Measurements from ENCODE around the gene PACSIN2. TPM values are rescaled to one million over a fixed set of nuclear protein-coding genes. Genes with fewer than 3 reads are reported as not detected.
A peak's percentile ranks its signal among the peaks of the same experiment; 100 is the strongest.

Gene PACSIN2
- total RNA-seq, 1 experiment from 2014 or later = 103 TPM

GRCh38 chr22:42947211-42947990 is 67.5 kb downstream of the PACSIN2 start:
- no peaks in the 10 kb centered on the region for H3K9me3 ChIP-seq (ENCODE audit: insufficient read depth, low read depth)
- intact Hi-C loops (cut with micrococcal nuclease; ENCODE audit: unreplicated experiment) = loop anchor here (1.0 to 5.0 kb wide), 3 partner anchors 23 to 65 kb away; no protein-coding TSS in a partner anchor
- no peaks in the 10 kb centered on the region for H3K27me3 ChIP-seq (ENCODE audit: insufficient read depth, low read depth)
- peaks cover 59% of the 10 kb centered on the region for H3K4me1 ChIP-seq (replicated peaks; ENCODE audit: insufficient read depth)
- H3K79me2 ChIP-seq (ENCODE audit: low read depth) = peaks cover 89% of the 10 kb centered on the region
- peak overlapping the region; percentile 91 for H3K27ac ChIP-seq
- TF ChIP-seq EZH2 (IDR thresholded peaks at IDR 0.05; ENCODE audit: low read depth) (no peak), CTCF (conservative IDR thresholded peaks at IDR 0.05) (no peak)
- H3K9me2 ChIP-seq (ENCODE audit: insufficient read depth) = no peaks in the 10 kb centered on the region
- peaks cover 61% of the 10 kb centered on the region for H3F3A ChIP-seq (ENCODE audit: insufficient read depth, low read depth)
- peaks cover 24% of the 10 kb centered on the region for H3K36me3 ChIP-seq (ENCODE audit: low read depth)
- no peak overlapping the region for H2AFZ ChIP-seq
- CTCF ChIA-PET = interaction anchor here (0.5 to 1.7 kb wide), 7 partner anchors 9 to 110 kb away, joined by 3 to 10 read pairs (median 4); no protein-coding TSS in a partner anchor
- DNase-seq = peak; percentile 87 to 94
- POLR2A ChIA-PET (ENCODE audit: unreplicated experiment) = interaction anchor here (0.5 to 0.9 kb wide), 9 partner anchors 11 to 1028 kb away, joined by 3 to 17 read pairs (median 5); partner anchors contain the start of gene PACSIN2
- no TSS peak for BruUV-seq (replicated peaks)
- no peaks in the 10 kb centered on the region for H4K20me1 ChIP-seq (ENCODE audit: insufficient read depth)
- H3K4me3 ChIP-seq = peak overlapping the region; percentile 13; the same call in 1 of the 2 replicates
- H3K4me2 ChIP-seq = peak overlapping the region; percentile 72

- H3K27ac ChIP-seq = peak overlapping the region; percentile 91
- peaks cover 63% of the 10 kb centered on the region for H3F3A ChIP-seq (ENCODE audit: insufficient read depth, low read depth)
- H3K79me2 ChIP-seq (ENCODE audit: low read depth) = peaks cover 90% of the 10 kb centered on the region
- H3K27me3 ChIP-seq (ENCODE audit: insufficient read depth, low read depth) = no peaks in the 10 kb centered on the region
- TF ChIP-seq CTCF (conservative IDR thresholded peaks at IDR 0.05) (no peak), EZH2 (IDR thresholded peaks at IDR 0.05; ENCODE audit: low read depth) (no peak)
- no peak overlapping the region; the same call in 1 of the 2 replicates for H3K4me3 ChIP-seq
- peaks cover 62% of the 10 kb centered on the region for H3K4me1 ChIP-seq (replicated peaks; ENCODE audit: insufficient read depth)
- H4K20me1 ChIP-seq (ENCODE audit: insufficient read depth) = no peaks in the 10 kb centered on the region
- ChIA-PET CTCF (interaction anchor here (0.7 to 1.7 kb wide), 3 partner anchors 8 to 44 kb away, joined by 3 to 6 read pairs (median 4); no protein-coding TSS in a partner anchor), POLR2A (ENCODE audit: unreplicated experiment) (interaction anchor here (0.6 to 0.9 kb wide), 3 partner anchors 14 to 320 kb away, joined by 3 to 17 read pairs (median 5); no protein-coding TSS in a partner anchor)
- no peak overlapping the region for H2AFZ ChIP-seq
- peaks cover 25% of the 10 kb centered on the region for H3K36me3 ChIP-seq (ENCODE audit: low read depth)
- H3K9me3 ChIP-seq (ENCODE audit: insufficient read depth, low read depth) = no peaks in the 10 kb centered on the region
- intact Hi-C loops (cut with micrococcal nuclease; ENCODE audit: unreplicated experiment) = loop anchor here (1.0 to 5.0 kb wide), 3 partner anchors 24 to 66 kb away; no protein-coding TSS in a partner anchor
- DNase-seq = peak in 1 of 2 experiments; percentile 22
- peak overlapping the region; percentile 72 for H3K4me2 ChIP-seq
- H3K9me2 ChIP-seq (ENCODE audit: insufficient read depth) = no peaks in the 10 kb centered on the region
- BruUV-seq (replicated peaks) = TSS peak; percentile 21
Observed at GRCh38 chr22:42946546-42947198, 68.3 kb downstream of the PACSIN2 start.

GRCh38 chr22:42945736-42946135 is 69.2 kb downstream of the PACSIN2 start:
- H3K27ac ChIP-seq = peak overlapping the region; percentile 91
- H3K27me3 ChIP-seq (ENCODE audit: insufficient read depth, low read depth) = no peaks in the 10 kb centered on the region
- H4K20me1 ChIP-seq (ENCODE audit: insufficient read depth) = no peaks in the 10 kb centered on the region
- H3K36me3 ChIP-seq (ENCODE audit: low read depth) = peaks cover 30% of the 10 kb centered on the region
- no peaks in the 10 kb centered on the region for H3K9me3 ChIP-seq (ENCODE audit: insufficient read depth, low read depth)
- DNase-seq = no peak
- H3K4me3 ChIP-seq = peak overlapping the region; percentile 5; the same call in 1 of the 2 replicates
- intact Hi-C loops (cut with micrococcal nuclease; ENCODE audit: unreplicated experiment) = loop anchor here (2.0 to 5.0 kb wide), 2 partner anchors 25 to 67 kb away; no protein-coding TSS in a partner anchor
- no TSS peak for BruUV-seq (replicated peaks)
- peaks cover 72% of the 10 kb centered on the region for H3F3A ChIP-seq (ENCODE audit: insufficient read depth, low read depth)
- no peak for TF ChIP-seq CTCF (conservative IDR thresholded peaks at IDR 0.05)
- no peak for TF ChIP-seq EZH2 (IDR thresholded peaks at IDR 0.05; ENCODE audit: low read depth)
- ChIA-PET POLR2A (ENCODE audit: unreplicated experiment) (no interaction called here), CTCF (interaction anchor here (0.7 to 1.7 kb wide), 2 partner anchors 33 to 57 kb away, joined by 3 read pairs; no protein-coding TSS in a partner anchor)
- no peaks in the 10 kb centered on the region for H3K9me2 ChIP-seq (ENCODE audit: insufficient read depth)
- no peak overlapping the region for H2AFZ ChIP-seq
- H3K79me2 ChIP-seq (ENCODE audit: low read depth) = peaks cover 90% of the 10 kb centered on the region
- H3K4me2 ChIP-seq = peak overlapping the region; percentile 72
- peaks cover 70% of the 10 kb centered on the region for H3K4me1 ChIP-seq (replicated peaks; ENCODE audit: insufficient read depth)
